ENCODE results near the gene WDR46. TPM values are rescaled to one million over a fixed set of nuclear protein-coding genes. Genes with fewer than 3 reads are reported as not detected.

The WDR46 gene
- total and polyA plus RNA-seq, 2 donors (not counting 3 experiments of a cell fraction or from before 2014, with no cell fraction given): 61.4 to 71.2 TPM

DNA sequence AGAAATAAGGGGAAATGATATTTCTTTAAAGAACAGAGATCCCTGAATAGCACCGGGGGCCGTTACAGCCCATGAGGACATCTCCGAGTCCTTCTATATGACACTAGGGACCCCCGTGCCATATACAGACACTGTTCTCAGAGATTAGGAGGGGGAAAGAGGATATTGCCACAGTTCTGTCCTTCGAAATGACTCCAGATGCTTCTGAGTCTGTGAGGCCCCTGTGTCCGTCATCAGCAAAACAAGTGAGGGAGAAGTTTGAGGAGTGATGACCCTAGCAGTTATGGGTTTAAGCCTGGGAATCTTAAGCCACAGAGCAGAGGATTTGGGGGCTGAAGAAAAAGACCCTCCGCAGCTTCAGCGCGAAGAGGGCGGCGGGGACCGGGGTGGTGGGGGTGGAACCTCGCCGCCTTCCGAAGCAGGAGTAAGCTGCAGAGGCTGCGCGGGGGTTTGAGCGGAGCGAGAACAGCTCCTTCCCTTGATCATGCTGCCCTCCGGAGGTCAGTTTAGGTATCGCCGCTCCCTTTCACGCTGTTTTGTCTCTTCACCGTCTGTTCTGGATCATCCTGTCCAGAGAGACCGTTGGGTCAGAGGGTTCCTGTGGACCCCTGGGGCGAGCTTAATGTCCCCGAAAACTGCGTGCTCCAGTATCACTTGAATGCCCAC, 40.9 kb downstream of the WDR46 start:
- FAIRE-seq (peak; percentile 86), DNase-seq (ENCODE audit: low read depth, low spot score) (peak; percentile 89)
- ChIA-PET CTCF (interaction anchor here (0.6 to 4.5 kb wide), 56 partner anchors 11 to 1751 kb away, joined by 3 to 99 read pairs (median 5); partner anchors contain the start of genes BRD2, HLA-DPA1, HLA-DPB1 and HSD17B8), POLR2A (interaction anchor here (0.6 to 2.7 kb wide), 5 partner anchors 24 to 276 kb away, joined by 3 to 12 read pairs (median 7); partner anchors contain the start of genes HSD17B8, RING1, RPS18 and VPS52)
- Histone ChIP-seq H3K4me3 (replicated peaks in 1 of 3; ENCODE audit: insufficient read depth in 1 of 3, low read depth in 1 of 3, low read length in 3 of 3) (peak overlapping the region; percentile 13 to 51 (median 33)), H3K79me2 (ENCODE audit: control insufficient read depth, insufficient read depth, low read length) (no peaks in the 10 kb centered on the region), H3K9ac (replicated peaks; ENCODE audit: extremely low read depth, insufficient read depth, low read length) (peak overlapping the region; percentile 57), H3K4me1 (ENCODE audit: control insufficient read depth, extremely low read depth, insufficient read depth, low read length) (peaks cover 23% of the 10 kb centered on the region), H4K20me1 (replicated peaks; ENCODE audit: control insufficient read depth, extremely low read depth, insufficient read depth, low read length) (no peaks in the 10 kb centered on the region), H3K36me3 (ENCODE audit: control insufficient read depth in 2 of 2, extremely low read depth in 1 of 2, insufficient read depth in 2 of 2, low read length in 2 of 2) (peaks cover 0 to 2% of the 10 kb centered on the region in 2 experiments), H3K27ac (ENCODE audit: insufficient read depth, low read depth, low read length) (peak overlapping the region; percentile 64), H2AFZ (ENCODE audit: low read depth, low read length) (peak overlapping the region; percentile 81), H3K9me3 (replicated peaks; ENCODE audit: control insufficient read depth, insufficient read depth, low read length) (no peaks in the 10 kb centered on the region), H3K4me2 (ENCODE audit: insufficient read depth, low read length) (peak overlapping the region; percentile 91), H3K9me1 (replicated peaks; ENCODE audit: control insufficient read depth, extremely low read depth, insufficient read depth, low read length) (no peaks in the 10 kb centered on the region), H3K27me3 (ENCODE audit: control insufficient read depth in 2 of 2, insufficient read depth in 2 of 2, low read length in 2 of 2) (peaks cover 2 to 6% of the 10 kb centered on the region in 2 experiments)
- dilution Hi-C loops (cut with MboI; ENCODE audit: extremely low pct_ligation_motif_present, low sequenced_read_pairs) (no loop called here), intact Hi-C loops (cut with micrococcal nuclease) (loop anchor here (1.0 to 10.0 kb wide), 5 partner anchors 40 to 363 kb away; partner anchors contain the start of gene RING1)
- TF ChIP-seq JUN (IDR thresholded peaks at IDR 0.05; ENCODE audit: borderline replicate concordance, insufficient read depth, insufficient read length, low read depth): no peak
- peak; percentile 81 to 93 for TF ChIP-seq CTCF (IDR thresholded peaks at IDR 0.05; ENCODE audit: extremely low read depth in 1 of 2, insufficient read depth in 1 of 2, low read depth in 1 of 2, low read length in 2 of 2)
- BruUV-seq (replicated peaks): no TSS peak

- peaks cover 5% of the 10 kb centered on the region for H3K4me1 ChIP-seq (ENCODE audit: control insufficient read depth, extremely low read depth, insufficient read depth, low read length)
- BruUV-seq (replicated peaks): no TSS peak
- no peak overlapping the region for H3K9ac ChIP-seq (replicated peaks; ENCODE audit: extremely low read depth, insufficient read depth, low read length)
- dilution Hi-C loops (cut with MboI; ENCODE audit: extremely low pct_ligation_motif_present, low sequenced_read_pairs): no loop called here
- TF ChIP-seq GATA2 (IDR thresholded peaks at IDR 0.05; ENCODE audit: insufficient read depth, insufficient read length, low read depth, low read length): no peak
- TF ChIP-seq EZH2 (IDR thresholded peaks at IDR 0.05; ENCODE audit: borderline replicate concordance, low read depth, low read length, severe bottlenecking): no peak
- H3K9me1 ChIP-seq (replicated peaks; ENCODE audit: control insufficient read depth, extremely low read depth, insufficient read depth, low read length): no peaks in the 10 kb centered on the region
- H4K20me1 ChIP-seq (replicated peaks; ENCODE audit: control insufficient read depth, extremely low read depth, insufficient read depth, low read length): no peaks in the 10 kb centered on the region
- H3K4me2 ChIP-seq (ENCODE audit: insufficient read depth, low read length): no peak overlapping the region
- FAIRE-seq (no peak), DNase-seq (ENCODE audit: low read depth, low spot score) (no peak)
- H3K79me2 ChIP-seq (ENCODE audit: control insufficient read depth, insufficient read depth, low read length): no peaks in the 10 kb centered on the region
- intact Hi-C loops (cut with micrococcal nuclease): loop anchor here (10.0 kb wide), 1 partner anchor 359 kb away; no protein-coding TSS in a partner anchor
- ChIA-PET CTCF (interaction anchor here (1.4 to 1.6 kb wide), 2 partner anchors 118 to 259 kb away, joined by 3 to 4 read pairs; no protein-coding TSS in a partner anchor), POLR2A (interaction anchor here (0.7 kb wide), 1 partner anchor 127 kb away, joined by 3 read pairs; no protein-coding TSS in a partner anchor)
- peaks cover 17 to 20% of the 10 kb centered on the region in 2 experiments for H3K27me3 ChIP-seq (ENCODE audit: control insufficient read depth in 2 of 2, insufficient read depth in 2 of 2, low read length in 2 of 2)
- H3K9me3 ChIP-seq (replicated peaks; ENCODE audit: control insufficient read depth, insufficient read depth, low read length): no peaks in the 10 kb centered on the region
- no peaks in the 10 kb centered on the region for H3K36me3 ChIP-seq (ENCODE audit: control insufficient read depth in 2 of 2, extremely low read depth in 1 of 2, insufficient read depth in 2 of 2, low read length in 2 of 2)
- no peak overlapping the region for H2AFZ ChIP-seq (ENCODE audit: low read depth, low read length)
- no peak overlapping the region for H3K4me3 ChIP-seq (replicated peaks in 1 of 3; ENCODE audit: insufficient read depth in 1 of 3, low read depth in 1 of 3, low read length in 3 of 3)
- no peak overlapping the region for H3K27ac ChIP-seq (ENCODE audit: insufficient read depth, low read depth, low read length)
These were observed 45.6 kb downstream of the WDR46 start for GRCh38 chr6:33243476-33243875.
